Erythroblast (primary cell): ENCODE results near the gene HOXC10.

ENCODE experiments used
- GATA1 ChIP-seq: IDR thresholded peaks from 2 replicates; pipeline ENCODE4 v1.6.1; 2011; ENCODE audit warnings: low read depth, mild to moderate bottlenecking, control low read depth, low read length, moderate library complexity
- POLR2A ChIP-seq: IDR thresholded peaks from 2 replicates; pipeline ENCODE4 v1.6.1; 2011; ENCODE audit warnings: mild to moderate bottlenecking, low read length

GRCh38 chr12:53972152-53972702 is 12.7 kb upstream of the HOXC10 start:
- TF ChIP-seq POLR2A (no peak), GATA1 (no peak)
